PFSK-1 (cell line): ENCODE data around the gene GSX1.

Source experiments
- FOXP2 ChIP-seq: optimal IDR thresholded peaks from 2 replicates; pipeline ENCODE3; 2011; ENCODE audit warnings: borderline replicate concordance, control low read depth, inconsistent platforms; ENCODE audit not compliant: insufficient read depth; ENCODE audit errors: extremely low read length, extremely low read depth
- POLR2AphosphoS5 ChIP-seq: IDR thresholded peaks from 2 replicates; pipeline ENCODE4 v1.6.1; 2012; ENCODE audit warnings: low read depth, mild to moderate bottlenecking, control low read depth, low read length, moderate library complexity
- SIN3A ChIP-seq: IDR thresholded peaks from 2 replicates; pipeline ENCODE4 v1.6.1; 2012; ENCODE audit warnings: mild to moderate bottlenecking, low read length, moderate library complexity, borderline replicate concordance; ENCODE audit not compliant: insufficient read depth
- TAF1 ChIP-seq: IDR thresholded peaks from 2 replicates; pipeline ENCODE4 v1.6.1; 2012; ENCODE audit warnings: low read length, control low read depth, borderline replicate concordance; ENCODE audit not compliant: insufficient read depth
- TF ChIP-seq, protein P1 (sequence below), 2 experiments: IDR thresholded peaks; 2 replicates each; pipeline versions ENCODE4 v1.6.1 to v1.8.0; 2011 to 2012; ENCODE audit warnings: low read depth in 2 of 2, low read length in 2 of 2, control low read depth in 1 of 2, inconsistent platforms in 1 of 2, mild to moderate bottlenecking in 1 of 2, moderate library complexity in 1 of 2; ENCODE audit not compliant: insufficient read depth in 1 of 2

- TF ChIP-seq POLR2AphosphoS5 (no peak), TAF1 (no peak), SIN3A (no peak), FOXP2 (no peak)
- TF ChIP-seq, protein P1, sequence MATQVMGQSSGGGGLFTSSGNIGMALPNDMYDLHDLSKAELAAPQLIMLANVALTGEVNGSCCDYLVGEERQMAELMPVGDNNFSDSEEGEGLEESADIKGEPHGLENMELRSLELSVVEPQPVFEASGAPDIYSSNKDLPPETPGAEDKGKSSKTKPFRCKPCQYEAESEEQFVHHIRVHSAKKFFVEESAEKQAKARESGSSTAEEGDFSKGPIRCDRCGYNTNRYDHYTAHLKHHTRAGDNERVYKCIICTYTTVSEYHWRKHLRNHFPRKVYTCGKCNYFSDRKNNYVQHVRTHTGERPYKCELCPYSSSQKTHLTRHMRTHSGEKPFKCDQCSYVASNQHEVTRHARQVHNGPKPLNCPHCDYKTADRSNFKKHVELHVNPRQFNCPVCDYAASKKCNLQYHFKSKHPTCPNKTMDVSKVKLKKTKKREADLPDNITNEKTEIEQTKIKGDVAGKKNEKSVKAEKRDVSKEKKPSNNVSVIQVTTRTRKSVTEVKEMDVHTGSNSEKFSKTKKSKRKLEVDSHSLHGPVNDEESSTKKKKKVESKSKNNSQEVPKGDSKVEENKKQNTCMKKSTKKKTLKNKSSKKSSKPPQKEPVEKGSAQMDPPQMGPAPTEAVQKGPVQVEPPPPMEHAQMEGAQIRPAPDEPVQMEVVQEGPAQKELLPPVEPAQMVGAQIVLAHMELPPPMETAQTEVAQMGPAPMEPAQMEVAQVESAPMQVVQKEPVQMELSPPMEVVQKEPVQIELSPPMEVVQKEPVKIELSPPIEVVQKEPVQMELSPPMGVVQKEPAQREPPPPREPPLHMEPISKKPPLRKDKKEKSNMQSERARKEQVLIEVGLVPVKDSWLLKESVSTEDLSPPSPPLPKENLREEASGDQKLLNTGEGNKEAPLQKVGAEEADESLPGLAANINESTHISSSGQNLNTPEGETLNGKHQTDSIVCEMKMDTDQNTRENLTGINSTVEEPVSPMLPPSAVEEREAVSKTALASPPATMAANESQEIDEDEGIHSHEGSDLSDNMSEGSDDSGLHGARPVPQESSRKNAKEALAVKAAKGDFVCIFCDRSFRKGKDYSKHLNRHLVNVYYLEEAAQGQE (IDR thresholded peaks at IDR 0.05; ENCODE audit: insufficient read depth in 1 of 2, low read depth in 2 of 2, low read length in 2 of 2) = no peak
These were observed 2.0 kb downstream of the GSX1 start for GRCh38 chr13:27794368-27794691.
